Activated B cell treated with CpG ODN at 0.5 μM for 24 hours (primary cell): ENCODE data around the gene TMEM131L. TPM values are rescaled to one million over a fixed set of nuclear protein-coding genes. Genes with fewer than 3 reads are reported as not detected.

Experiments
- ATAC-seq: fragments of 200-7000 bp; cut with Tn5 transposase; one replicate; pipeline ENCODE4 v1.10.0; 2021; ENCODE audit warnings: low read depth, mild to moderate bottlenecking, moderate library complexity
- CTCF ChIA-PET: fragments of 350-600 bp; sonication (Branson Sonifier 250); formaldehyde crosslinking; loops from one replicate; lab custom pipeline; 2021; ENCODE audit warnings: antibody characterized with exemption; lab: Charles Lee
- POLR2A ChIA-PET: fragments of 350-600 bp; sonication (Branson Sonifier 250); formaldehyde crosslinking; loops from one replicate; lab custom pipeline; 2021; ENCODE audit warnings: antibody characterized with exemption; lab: Charles Lee
- DNase-seq: peaks from one replicate; pipeline ENCODE4 v3.0.0; 2022
- H3K27ac Mint-ChIP-seq: one replicate; pipeline ENCODE4 v1.8.0; 2020; ENCODE audit warnings: mixed read lengths
- H3K27me3 Mint-ChIP-seq: one replicate; pipeline ENCODE4 v1.8.0; 2021; ENCODE audit warnings: mixed read lengths
- H3K36me3 Mint-ChIP-seq: one replicate; pipeline ENCODE4 v1.8.0; 2021; ENCODE audit warnings: low read depth, mixed read lengths
- H3K4me1 Mint-ChIP-seq: one replicate; pipeline ENCODE4 v1.8.0; 2021; ENCODE audit warnings: mixed read lengths
- H3K4me3 Mint-ChIP-seq: one replicate; pipeline ENCODE4 v1.8.0; 2020; ENCODE audit warnings: mild to moderate bottlenecking, mixed read lengths
- H3K9me3 Mint-ChIP-seq: one replicate; pipeline ENCODE4 v1.8.0; 2020; ENCODE audit warnings: mixed read lengths
- CTCF ChIP-seq: fragments of 200-600 bp; IDR thresholded peaks from one replicate; pipeline ENCODE4 v1.8.0; 2022; ENCODE audit warnings: antibody characterized with exemption, mild to moderate bottlenecking
- intact Hi-C: fragments of 100-400 bp; cut with micrococcal nuclease; formaldehyde crosslinking; loops from one replicate; pipeline ENCODE4 v1.15.1; 2024
- total RNA-seq: library from RNA; stranded (reverse); gene quantifications from 2 replicates; pipeline ENCODE4 v1.2.3, GENCODE V29; 2022

Gene TMEM131L
- total RNA-seq, 1 donor from 2014 or later, result 193 TPM

GRCh38 chr4:153464068-153464467 lies 2.1 kb upstream of the TMEM131L start:
- Mint-ChIP-seq H3K4me1 (peaks cover 34% of the 10 kb centered on the region), H3K36me3 (peaks cover 22% of the 10 kb centered on the region), H3K4me3 (no peak overlapping the region), H3K9me3 (no peaks in the 10 kb centered on the region), H3K27ac (no peak overlapping the region), H3K27me3 (no peaks in the 10 kb centered on the region)
- intact Hi-C loops, result loop anchor here (1.0 kb wide), 1 partner anchor 14 kb away; no protein-coding TSS in a partner anchor
- POLR2A ChIA-PET, result interaction anchor here (4.1 to 5.1 kb wide), 3 partner anchors 15 to 59 kb away, joined by 31 to 97 read pairs (median 41); no protein-coding TSS in a partner anchor
- no peak for TF ChIP-seq CTCF
- CTCF ChIA-PET, result interaction anchor here (4.3 kb wide), 1 partner anchor 110 kb away, joined by 24 read pairs; no protein-coding TSS in a partner anchor
- no peak for ATAC-seq
- DNase-seq, result no peak

GRCh38 chr4:153465140-153465539 lies 1.0 kb upstream of the TMEM131L start:
- DNase-seq (no peak), ATAC-seq (no peak)
- Mint-ChIP-seq H3K4me3 (peak overlapping the region; percentile 91), H3K4me1 (peaks cover 43% of the 10 kb centered on the region), H3K36me3 (peaks cover 33% of the 10 kb centered on the region), H3K9me3 (no peaks in the 10 kb centered on the region), H3K27ac (peak overlapping the region; percentile 92), H3K27me3 (no peaks in the 10 kb centered on the region)
- CTCF ChIA-PET, result interaction anchor here (0.9 to 4.3 kb wide), 9 partner anchors 9 to 121 kb away, joined by 3 to 30 read pairs (median 4); no protein-coding TSS in a partner anchor
- intact Hi-C loops, result loop anchor here (1.0 kb wide), 1 partner anchor 26 kb away; no protein-coding TSS in a partner anchor
- POLR2A ChIA-PET, result interaction anchor here (0.9 to 6.0 kb wide), 21 partner anchors 10 to 349 kb away, joined by 3 to 103 read pairs (median 12); no protein-coding TSS in a partner anchor
- no peak for TF ChIP-seq CTCF

GRCh38 chr4:153465615-153466080 lies 512 bp upstream of the TMEM131L start:
- peaks cover 48% of the 10 kb centered on the region for H3K4me1 Mint-ChIP-seq
- intact Hi-C loops, result loop anchor here (1.0 to 2.0 kb wide), 4 partner anchors 26 to 313 kb away; no protein-coding TSS in a partner anchor
- ATAC-seq (no peak), DNase-seq (no peak)
- TF ChIP-seq CTCF, result no peak
- no peaks in the 10 kb centered on the region for H3K9me3 Mint-ChIP-seq
- H3K27me3 Mint-ChIP-seq, result no peaks in the 10 kb centered on the region
- CTCF ChIA-PET, result interaction anchor here (0.9 to 4.3 kb wide), 16 partner anchors 10 to 122 kb away, joined by 3 to 30 read pairs (median 4); no protein-coding TSS in a partner anchor
- peak overlapping the region; percentile 91 for H3K4me3 Mint-ChIP-seq
- peaks cover 38% of the 10 kb centered on the region for H3K36me3 Mint-ChIP-seq
- POLR2A ChIA-PET, result interaction anchor here (0.9 to 6.0 kb wide), 28 partner anchors 10 to 802 kb away, joined by 3 to 103 read pairs (median 8); no protein-coding TSS in a partner anchor
- H3K27ac Mint-ChIP-seq, result peak overlapping the region; percentile 92

GRCh38 chr4:153466949-153467896 lies 1.1 kb downstream of the TMEM131L start:
- peaks cover 52% of the 10 kb centered on the region for H3K36me3 Mint-ChIP-seq
- no peaks in the 10 kb centered on the region for H3K27me3 Mint-ChIP-seq
- intact Hi-C loops, result loop anchor here (1.0 to 2.0 kb wide), 6 partner anchors 21 to 314 kb away; partner anchors contain the start of gene MND1
- peak overlapping the region; percentile 97 for H3K4me3 Mint-ChIP-seq
- H3K4me1 Mint-ChIP-seq, result peaks cover 64% of the 10 kb centered on the region
- ChIA-PET CTCF (interaction anchor here (0.6 to 4.3 kb wide), 12 partner anchors 16 to 121 kb away, joined by 3 to 30 read pairs (median 4); no protein-coding TSS in a partner anchor), POLR2A (interaction anchor here (0.6 to 6.0 kb wide), 34 partner anchors 9 to 804 kb away, joined by 3 to 103 read pairs (median 8); no protein-coding TSS in a partner anchor)
- H3K27ac Mint-ChIP-seq, result peak overlapping the region; percentile 98
- no peaks in the 10 kb centered on the region for H3K9me3 Mint-ChIP-seq
- ATAC-seq (peak; percentile 68), DNase-seq (peak; percentile 82)
- no peak for TF ChIP-seq CTCF
